Inflammatory macrophage treated with lipopolysaccharide for 4 hours (primary cell): ENCODE measurements around the gene HECTD4.

ENCODE experiments used
- DNase-seq: peaks from one replicate; pipeline ENCODE4 v3.0.0-alpha.2; 2020

HECTD4 gene

DNA sequence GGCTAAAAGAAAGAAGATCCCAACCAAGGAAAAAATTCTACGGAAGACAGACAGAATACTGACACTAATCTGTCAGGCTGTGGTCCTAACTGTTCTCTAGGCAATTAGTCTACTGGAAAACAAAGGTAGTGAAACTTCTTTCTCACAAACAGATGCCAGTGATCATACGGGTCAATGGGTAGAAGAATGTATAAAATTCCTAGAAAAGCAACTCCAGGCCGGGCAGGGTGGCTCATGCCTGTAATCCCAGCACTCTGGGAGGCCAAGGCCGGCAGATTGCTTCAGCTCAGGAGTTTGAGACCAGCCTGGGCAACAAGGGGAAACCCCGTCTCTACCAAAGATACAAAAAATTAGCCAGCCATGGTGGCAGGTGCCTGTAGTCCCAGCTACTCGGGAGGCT is 64.8 kb downstream of the HECTD4 start:
- no peak for DNase-seq

DNA sequence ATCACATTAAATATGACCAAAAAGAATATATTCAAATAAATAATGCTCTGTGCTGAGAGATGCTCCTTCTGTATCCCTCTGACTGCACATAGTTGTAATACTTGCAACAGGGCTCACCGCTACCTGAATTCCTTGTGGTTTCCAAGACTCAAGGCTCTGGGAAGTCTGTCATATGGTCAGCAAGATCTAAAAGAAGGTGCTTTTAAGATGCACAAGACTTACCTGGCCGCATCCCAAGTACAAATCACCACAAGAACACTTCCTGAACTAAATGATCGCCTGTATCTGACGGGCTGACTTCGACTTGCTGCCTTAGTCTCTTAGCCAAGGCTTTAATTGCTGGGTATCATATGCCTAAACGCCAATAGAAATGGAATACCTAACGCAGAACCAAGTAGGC is 67.2 kb downstream of the HECTD4 start:
- DNase-seq, result no peak

DNA sequence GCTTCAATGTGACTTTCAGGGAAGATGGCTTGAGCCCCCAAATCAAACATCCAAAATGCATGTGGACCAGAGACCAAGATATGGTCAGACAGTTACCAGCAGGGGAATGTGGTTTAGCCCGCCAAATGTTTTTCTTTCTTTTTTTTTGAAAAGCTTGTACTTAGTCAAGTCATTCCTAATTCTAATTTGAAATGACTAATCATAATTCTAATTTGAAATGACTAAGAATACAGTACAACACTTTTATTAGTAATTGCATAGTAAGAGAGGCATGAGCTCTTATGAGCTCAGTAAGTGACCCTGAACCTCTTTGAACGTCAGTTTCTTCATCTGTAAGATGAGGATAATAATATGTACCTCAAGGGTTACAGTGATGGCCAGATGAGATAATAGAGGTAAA is 72.4 kb downstream of the HECTD4 start:
- DNase-seq, result no peak

DNA sequence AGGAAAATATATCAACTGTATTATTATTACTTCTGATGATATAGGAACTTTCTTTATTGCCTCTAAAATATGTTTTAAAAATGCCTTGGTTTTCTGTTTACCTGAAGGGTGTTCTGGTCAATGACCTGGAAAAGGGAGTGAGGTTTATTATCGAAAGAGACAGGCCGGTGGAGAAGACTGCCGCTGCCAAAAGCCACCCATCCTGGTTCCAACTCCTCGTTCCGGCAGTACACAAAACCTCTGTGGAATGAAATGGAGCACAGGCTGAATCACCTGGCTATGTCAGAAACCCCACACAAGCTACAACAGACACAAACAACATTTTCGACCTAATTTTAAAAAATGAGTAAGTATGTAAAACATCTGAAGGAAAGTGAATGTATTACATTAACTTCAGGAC is 73.6 kb downstream of the HECTD4 start:
- no peak for DNase-seq

DNA sequence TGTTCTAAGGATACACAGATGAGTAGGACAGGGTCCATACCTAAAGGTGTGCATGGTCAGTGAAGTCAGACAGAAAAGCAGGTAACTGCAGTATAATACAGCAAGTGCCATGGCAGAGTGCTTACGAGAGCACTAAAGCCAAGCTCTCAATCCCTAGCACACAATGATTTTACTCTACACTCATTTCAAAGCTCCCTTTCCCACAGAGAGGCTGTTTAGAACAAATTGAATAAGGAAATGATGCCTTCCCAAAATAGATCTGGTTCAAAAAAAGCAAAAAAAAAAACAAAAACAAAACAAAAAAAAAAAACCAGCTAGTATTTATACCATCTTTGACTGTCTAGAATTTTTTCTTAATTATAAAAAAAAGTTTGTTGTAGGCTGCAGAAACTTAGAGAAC is 74.1 kb downstream of the HECTD4 start:
- DNase-seq, result no peak

DNA sequence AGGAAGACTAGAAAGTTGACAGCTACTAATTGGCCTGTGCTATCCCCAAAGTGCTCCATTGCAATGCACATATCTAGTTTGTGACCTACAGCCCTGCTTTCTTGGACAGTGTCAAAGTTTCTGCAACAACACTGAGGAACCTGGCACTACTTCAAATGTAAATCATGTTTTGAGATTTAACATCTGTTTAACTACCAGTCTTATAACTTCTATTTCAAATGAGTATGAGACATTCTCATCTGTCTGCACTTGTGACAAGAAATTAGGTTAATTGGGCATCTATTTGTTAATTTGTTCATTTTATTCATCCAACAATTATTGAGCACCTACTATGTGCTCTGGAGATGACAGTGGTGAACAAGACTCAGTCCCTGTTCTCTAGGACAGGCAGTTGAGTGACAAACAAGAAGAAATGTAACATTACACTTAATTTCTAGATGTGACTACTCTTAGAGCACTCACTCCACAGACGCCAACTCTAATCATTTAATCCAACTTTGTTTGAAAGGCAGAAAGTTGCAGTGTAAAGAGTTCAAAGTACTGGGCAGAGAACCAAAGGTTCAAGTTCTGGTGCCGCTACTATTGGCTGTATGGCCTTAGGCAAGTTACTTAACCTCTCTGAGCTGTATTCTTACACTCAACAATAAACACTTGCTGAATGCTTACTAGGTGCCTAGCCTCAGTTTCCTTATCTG is 74.8 kb downstream of the HECTD4 start:
- no peak for DNase-seq

DNA sequence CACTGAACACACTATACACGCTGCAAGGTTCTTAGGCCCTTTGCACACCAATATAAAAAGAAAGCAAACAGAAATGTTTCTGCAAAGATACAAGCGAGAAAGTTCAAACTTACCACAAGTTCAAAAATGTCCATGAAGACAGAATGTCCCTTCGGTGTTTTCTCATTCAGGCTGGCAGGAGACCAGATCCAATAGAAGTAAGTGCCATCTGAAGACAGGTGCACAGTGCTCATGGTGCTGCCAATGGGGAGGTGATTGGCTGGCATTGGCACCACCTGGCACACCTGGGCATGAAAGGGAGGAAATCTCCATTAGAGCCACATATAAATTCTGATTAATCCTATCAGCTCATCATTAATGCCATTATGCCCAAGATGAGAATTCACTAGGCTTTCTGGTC is 76.3 kb downstream of the HECTD4 start:
- DNase-seq, result no peak

DNA sequence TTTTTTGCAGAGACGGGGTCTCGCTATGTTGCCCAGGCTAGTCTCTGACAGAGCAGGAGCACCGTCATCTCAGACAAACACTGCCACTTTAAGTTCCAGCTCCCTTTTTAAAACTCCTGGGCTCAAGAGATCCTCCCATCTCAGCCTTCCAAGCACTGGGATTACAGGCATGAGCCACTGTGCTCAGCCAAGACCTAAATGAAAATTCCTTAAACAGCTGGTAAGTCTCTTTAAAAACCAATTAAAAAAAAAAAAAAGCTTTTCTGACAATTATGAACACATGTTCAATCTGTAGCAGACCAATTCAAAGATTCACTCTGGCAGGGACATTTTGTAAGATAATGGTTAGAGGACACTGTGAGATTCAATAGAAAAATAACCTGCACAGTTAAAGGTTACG is 77.8 kb downstream of the HECTD4 start:
- no peak for DNase-seq

DNA sequence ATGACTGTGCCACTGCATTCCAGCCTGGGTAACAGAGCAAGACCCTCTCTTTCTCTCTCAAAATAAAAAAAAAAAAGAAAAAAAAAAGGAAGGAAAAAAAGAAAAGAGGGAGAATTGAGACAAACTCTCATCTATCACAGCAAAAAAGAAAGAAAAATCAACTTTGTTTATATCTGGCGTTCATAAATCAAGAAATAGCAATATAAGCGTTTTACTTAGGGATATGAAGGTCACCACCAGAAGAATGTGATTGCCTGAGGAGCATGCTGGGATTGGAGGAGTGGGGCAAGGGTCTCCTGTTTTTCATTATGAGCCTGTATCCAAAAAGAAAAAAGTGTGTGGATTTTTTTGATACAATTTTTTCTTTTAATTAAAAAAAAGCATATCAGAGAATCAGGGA is 78.4 kb downstream of the HECTD4 start:
- no peak for DNase-seq

DNA sequence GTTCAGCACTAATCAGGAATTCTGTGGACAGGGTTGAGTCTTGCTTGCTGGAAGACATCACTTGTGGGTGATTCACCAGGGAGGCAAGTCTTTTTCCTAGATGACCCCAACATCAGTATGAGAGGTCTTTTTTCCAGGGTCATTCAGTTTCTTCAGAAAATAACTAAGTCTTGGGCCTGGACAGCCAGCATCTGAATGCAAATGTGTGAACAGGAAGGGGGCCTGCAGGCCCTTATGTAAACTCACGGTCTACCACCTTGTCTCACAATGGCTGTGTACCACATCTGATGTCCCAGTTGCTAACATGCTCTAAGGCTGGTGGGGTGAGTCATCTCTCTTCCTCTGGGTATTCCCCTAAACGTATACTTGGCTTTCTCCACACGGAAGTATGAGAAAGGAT is 79.2 kb downstream of the HECTD4 start:
- DNase-seq, result no peak

DNA sequence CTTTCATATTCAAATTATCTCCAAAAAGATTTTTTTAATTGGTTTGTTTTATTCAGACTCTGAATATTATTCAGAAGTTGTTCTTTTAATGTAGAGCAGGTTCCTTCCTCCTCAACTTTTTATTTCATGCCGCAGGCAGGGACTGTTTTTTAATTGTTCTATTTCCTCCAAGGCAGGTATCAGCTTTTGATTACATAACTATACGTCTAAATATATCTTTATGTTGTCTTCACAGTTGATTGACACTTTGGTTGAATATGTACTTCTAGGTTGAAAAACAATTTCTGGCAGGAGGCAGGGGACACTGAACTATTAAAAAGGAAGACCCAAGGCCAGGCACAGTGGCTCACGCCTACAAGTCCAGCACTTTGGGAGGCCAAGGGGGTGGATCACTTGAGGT is 82.5 kb downstream of the HECTD4 start:
- no peak for DNase-seq

DNA sequence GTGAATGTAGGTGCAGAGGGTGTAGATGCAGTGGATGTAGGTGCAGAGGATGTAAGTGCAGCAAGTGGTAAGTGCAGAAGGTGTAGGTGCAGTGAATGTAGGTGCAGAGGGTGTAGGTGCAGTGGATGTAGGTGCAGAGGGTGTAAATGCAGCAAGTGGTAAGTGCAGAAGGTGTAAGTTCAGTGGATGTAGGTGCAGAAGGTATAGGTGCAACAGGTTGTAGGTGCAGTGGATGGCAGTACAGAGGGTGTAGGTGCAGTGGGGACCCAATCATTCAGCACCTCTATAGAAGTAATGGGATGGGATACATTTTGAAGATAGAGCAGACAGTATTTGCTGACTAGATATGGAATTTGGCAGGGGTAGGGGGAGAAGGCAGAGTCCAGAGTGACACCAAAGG is 85.0 kb downstream of the HECTD4 start:
- DNase-seq, result no peak

DNA sequence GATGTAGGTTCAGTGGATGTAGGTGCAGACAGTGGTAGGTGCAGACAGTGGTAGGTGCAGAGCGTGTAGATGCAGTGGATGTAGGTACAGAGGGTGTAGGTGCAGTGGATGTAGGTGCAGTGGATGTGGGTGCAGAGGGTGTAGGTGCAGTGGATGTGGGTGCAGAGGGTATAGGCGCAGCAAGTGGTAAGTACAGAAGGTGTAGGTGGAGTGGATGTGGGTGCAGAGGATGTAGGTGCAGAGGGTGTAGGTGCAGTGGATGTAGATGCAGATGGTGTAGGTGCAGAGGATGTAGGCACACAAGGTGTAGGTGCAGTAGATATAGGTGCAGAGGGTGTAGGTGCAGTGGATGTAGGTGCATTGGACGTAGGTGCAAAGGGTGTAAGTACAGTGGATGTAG is 86.0 kb downstream of the HECTD4 start:
- DNase-seq, result no peak

DNA sequence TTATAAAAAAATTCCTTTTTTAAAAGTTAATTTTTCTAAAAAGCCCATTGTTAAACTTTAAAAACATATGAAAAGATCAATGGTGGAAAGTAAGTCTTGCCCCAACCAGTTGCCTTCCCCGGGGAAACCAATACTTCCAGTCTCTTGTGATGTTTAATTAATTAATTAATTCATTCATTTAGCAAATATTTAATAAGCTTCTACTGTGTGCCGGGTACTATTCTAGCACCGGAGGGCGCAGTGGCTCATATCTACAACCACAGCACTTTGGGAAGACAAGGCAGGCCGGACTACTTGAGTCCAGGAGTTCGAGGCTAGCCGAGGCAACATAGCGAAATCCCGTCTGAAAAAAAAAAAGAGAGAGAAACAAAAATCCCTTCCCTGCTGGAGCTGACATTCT is 87.4 kb downstream of the HECTD4 start:
- no peak for DNase-seq

DNA sequence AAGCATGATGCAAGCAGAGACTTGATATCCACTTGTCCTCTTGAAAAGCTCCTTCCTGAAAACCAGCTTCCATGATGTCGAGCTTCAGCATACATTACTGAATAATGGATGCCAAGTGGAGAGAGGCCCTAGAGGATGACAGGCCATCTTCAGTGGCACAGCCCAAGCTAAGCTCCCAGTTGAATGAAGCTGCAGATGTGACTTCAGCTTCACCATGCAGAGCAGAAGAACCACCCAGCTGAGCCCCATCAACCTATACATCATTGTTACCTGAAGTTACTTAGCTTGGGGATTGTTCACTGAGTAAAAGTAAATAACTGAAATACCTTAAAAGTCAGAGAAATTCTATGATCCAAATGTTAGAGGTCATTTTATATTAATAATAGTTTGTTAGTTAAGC is 93.6 kb downstream of the HECTD4 start:
- no peak for DNase-seq

DNA sequence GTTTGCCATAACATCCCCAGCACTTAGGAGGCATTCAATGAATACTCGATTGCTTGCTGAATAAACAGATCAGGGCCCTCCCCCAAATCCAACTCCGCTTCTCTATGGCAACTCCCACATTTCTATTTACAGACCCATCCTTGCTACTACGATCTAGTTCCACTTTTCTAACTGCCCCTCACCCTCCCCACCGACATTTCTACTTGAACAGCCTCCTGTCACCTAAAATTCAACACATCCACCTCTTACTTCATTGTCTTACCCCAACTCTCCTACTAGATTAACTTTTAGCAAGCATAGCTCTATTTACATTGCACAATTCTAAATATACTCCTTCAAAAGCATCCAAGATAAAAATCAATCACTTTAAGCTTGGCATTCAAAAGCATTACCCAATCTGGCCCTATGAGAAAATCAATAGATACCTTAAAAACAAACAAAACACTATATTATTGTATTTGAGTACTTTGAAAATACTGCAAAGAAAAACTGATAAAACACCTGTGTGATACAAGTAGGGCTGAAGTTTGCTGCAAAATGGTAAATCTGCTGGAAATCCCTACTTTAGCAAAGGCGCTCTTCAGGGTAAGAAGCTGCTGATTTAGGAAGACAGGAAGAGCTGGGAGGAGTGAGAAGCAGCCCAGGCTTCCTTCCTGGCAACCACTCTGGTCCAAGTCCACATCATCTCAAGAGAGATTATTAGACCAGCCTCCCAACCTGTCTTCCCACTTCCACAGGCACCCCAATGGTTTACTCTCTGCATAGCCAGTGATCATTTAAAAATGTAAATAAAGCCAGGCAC is 96.4 kb downstream of the HECTD4 start:
- DNase-seq, result no peak

DNA sequence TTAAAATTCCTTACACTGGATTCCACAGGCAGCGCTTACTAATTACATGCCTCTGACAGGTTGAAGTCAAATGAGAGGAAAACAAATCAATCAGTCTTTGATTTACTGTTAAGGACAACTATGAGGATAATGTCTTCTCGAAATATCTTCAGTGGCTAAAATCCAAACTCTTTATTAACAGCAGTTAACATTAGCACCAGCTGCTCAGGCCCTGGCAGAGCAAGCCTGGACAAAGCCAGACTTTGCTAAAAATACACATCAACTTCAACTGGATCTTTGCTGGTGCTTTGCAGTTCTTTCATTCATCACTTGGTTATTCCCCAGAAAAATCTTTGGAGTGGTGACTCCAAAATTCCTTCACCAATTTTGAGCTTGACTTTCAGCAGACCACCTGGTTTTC is 98.7 kb downstream of the HECTD4 start:
- DNase-seq, result no peak

DNA sequence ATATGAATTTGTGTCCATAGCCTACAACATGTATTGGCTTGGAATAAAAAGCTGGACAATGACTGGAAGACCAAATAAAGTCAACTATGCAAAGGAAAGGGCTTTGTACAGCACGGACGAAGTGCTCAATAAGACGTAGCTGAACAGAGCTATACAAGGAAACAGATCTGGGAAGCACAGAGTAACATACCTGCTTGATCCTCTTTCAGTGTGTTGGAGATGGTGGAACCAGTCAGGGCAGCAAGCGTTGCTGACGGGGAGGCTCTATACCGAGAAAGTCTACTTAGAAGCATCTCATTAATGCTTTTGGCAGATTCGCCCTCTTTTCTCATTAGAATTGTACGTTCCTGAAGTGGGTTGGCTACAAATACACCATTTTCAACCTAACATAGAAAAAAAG is 99.3 kb downstream of the HECTD4 start:
- no peak for DNase-seq

DNA sequence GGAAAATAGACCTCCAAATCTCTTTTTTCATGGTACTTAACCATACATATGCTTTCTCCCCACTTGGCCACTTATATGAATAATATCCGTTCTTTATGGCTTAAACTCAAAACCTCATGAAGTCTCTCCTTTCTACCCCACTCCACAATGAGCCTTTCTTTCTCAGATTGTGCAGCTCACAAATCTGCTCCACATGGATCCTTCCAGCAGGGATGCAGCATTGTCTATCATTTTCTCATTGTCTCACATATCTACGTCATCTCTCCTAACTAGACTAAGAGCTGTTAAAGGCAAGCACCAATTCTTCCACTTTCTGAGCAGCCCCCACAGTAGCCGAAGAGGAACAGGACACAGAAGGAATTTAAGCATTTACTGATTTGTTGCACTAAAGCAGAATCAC is 106.4 kb downstream of the HECTD4 start:
- no peak for DNase-seq

DNA sequence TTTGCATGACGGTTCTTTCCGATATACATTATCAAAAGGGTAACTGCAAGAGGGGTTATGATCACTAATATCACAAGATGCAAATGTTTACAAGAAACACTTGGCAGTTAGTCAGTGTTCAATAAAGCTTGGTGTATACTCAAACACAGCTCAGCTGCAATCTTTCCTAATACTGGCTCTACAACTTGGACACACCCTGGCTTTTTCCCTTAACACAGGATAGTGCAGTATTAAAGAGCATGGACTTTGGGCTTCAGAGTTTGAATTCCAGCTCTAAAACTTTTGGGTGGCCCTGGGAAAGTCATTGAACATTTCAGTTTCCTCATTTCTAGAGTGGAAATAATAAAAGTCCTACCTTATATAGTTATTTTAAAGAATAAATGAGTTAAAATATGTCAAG is 107.0 kb downstream of the HECTD4 start:
- DNase-seq, result no peak

DNA sequence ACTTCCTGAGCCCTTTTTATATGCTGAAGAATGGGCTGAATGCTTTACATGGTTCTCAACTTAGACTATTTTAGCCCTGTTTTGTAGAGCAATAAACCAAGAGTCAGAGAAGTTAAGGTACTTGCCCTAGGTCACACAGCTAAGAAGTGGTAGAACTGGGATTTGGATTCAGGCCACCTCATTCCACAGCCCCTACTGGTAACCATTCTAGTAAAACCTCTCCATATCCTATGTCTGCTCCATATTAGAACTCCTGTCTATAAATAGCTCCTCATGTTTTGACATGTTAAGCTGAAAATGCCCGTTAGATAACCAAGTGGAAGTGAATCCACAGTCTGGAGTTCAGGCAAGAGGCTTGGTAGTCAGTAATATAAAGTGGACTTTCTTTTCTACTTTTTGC is 111.6 kb downstream of the HECTD4 start:
- no peak for DNase-seq

DNA sequence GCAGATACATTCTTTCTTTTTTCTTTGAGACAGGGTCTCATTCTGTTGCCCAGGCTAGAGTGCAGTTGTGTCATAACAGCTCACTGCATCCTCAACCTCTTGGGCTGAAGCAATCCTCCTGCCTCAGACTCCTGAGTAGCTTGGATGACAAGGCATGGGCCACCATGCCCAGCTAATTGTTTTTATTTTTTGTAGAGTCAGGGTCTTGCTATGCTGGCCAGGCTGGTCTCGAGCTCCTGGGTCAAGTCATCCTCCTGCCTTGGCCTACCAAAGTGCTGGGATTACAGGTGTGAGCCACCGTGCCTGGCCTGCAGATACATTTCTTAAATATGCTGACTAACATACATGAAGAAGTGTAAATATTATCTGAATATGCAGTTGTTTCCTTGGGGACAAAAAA is 115.8 kb downstream of the HECTD4 start:
- no peak for DNase-seq

DNA sequence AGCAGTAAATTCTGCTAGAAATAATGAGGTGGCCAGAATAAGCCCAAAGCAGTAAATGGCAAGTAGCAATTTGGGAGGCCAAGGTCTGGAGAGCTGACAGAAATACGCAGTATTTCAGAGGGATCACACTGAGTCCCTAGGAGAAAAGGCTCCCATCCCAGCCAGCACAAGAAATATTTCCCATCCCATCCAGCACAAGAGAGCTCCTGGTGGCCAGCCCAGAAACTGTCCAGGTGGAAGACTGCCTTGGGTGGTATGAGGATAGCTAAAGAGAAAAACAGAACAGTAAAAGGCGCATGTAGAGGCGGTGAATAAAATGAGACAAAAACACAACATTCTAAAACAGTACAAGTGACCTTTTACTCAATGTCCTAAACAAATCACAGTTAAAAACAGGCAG is 120.7 kb downstream of the HECTD4 start:
- DNase-seq, result no peak

DNA sequence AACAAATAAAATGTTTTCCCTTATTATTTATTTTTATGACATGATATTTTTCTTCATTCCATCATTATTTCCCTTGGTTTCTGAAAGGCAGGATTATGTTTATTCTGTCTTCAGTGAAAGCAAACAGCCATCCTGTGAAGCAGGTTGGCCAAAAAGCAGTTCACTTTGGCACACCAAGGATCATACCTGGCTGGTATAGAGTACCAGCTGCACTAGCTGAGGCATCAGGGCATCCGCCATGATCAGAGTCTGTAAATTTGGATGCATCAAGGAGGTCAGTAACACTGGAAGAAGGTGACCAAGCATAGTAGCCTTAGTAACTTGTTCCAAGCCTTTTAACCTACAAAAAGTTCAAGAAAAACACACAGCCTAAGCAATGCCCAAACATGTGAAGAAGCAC is 123.3 kb downstream of the HECTD4 start:
- no peak for DNase-seq

DNA sequence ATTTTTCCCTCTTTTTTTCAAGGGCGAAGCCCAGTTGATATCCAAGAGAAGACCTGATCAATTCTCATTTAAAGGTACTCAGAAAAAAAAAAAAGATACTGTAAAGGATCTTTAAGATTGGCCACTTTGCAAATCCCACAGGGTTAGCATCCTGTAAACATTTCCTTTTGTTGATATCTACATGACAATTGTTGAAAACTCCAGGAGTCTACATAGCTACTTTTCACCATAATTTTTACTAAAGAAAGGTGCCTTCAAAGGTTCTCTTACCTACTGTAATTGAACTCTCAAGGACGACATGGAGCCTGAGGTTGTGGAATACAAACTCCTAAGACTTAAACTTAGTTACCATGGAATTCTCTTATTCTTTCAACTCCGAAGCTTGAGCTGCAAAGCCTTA is 125.5 kb downstream of the HECTD4 start:
- no peak for DNase-seq
